ENCODE results near the gene MDH1. TPM values are rescaled to one million over a fixed set of nuclear protein-coding genes. Genes with fewer than 3 reads are reported as not detected.

MDH1 gene
- total RNA-seq, 4 donors from 2014 or later, result 134 to 229 (median 190) TPM

GRCh38 chr2:63651861-63652651, 63.3 kb downstream of the MDH1 start:
- 55 to 68% methylated on average over 4 of the region's 4 CpGs for WGBS, 2 donors (ENCODE audit: low coverage in 1 of 2)
- Histone ChIP-seq H3K36me3 (no peaks in the 10 kb centered on the region), H3K27ac (no peak overlapping the region), H3K4me3 (no peak overlapping the region), H3K27me3 (peaks cover 3% of the 10 kb centered on the region), H3K9me3 (peaks cover 0 to 9% (median 0%) of the 10 kb centered on the region in 3 donors), H3K4me1 (no peaks in the 10 kb centered on the region)
- ATAC-seq, result no peak
- TF ChIP-seq EP300 (IDR thresholded peaks at IDR 0.05) (no peak), CTCF (IDR thresholded peaks at IDR 0.05) (no peak), POLR2A (IDR thresholded peaks at IDR 0.05) (no peak), POLR2AphosphoS5 (IDR thresholded peaks at IDR 0.05) (no peak)

- Histone ChIP-seq H3K36me3 (no peaks in the 10 kb centered on the region), H3K4me1 (no peaks in the 10 kb centered on the region), H3K4me3 (no peak overlapping the region), H3K27me3 (no peaks in the 10 kb centered on the region), H3K9me3 (peaks cover 0 to 9% (median 0%) of the 10 kb centered on the region in 3 donors), H3K27ac (no peak overlapping the region)
- 75 to 80% methylated on average over 2 of the region's 2 CpGs for WGBS, 2 donors (ENCODE audit: low coverage in 1 of 2)
- no peak for TF ChIP-seq POLR2A (IDR thresholded peaks at IDR 0.05)
- no peak for TF ChIP-seq EP300 (IDR thresholded peaks at IDR 0.05)
- TF ChIP-seq CTCF (IDR thresholded peaks at IDR 0.05), result no peak
- no peak for TF ChIP-seq POLR2AphosphoS5 (IDR thresholded peaks at IDR 0.05)
- ATAC-seq, result no peak
These were observed 63.9 kb downstream of the MDH1 start for GRCh38 chr2:63652652-63652985.

GRCh38 chr2:63654959-63655358, 66.2 kb downstream of the MDH1 start:
- no peak overlapping the region for H3K27ac ChIP-seq
- no peak overlapping the region for H3K4me3 ChIP-seq
- no peaks in the 10 kb centered on the region for H3K36me3 ChIP-seq
- WGBS, 2 donors (ENCODE audit: low coverage in 1 of 2), result 57 to 100% methylated on average over 1 of the region's 1 CpG
- no peak for ATAC-seq
- H3K4me1 ChIP-seq, result no peaks in the 10 kb centered on the region
- no peak for TF ChIP-seq POLR2AphosphoS5 (IDR thresholded peaks at IDR 0.05)
- no peak for TF ChIP-seq EP300 (IDR thresholded peaks at IDR 0.05)
- no peak for TF ChIP-seq CTCF (IDR thresholded peaks at IDR 0.05)
- TF ChIP-seq POLR2A (IDR thresholded peaks at IDR 0.05), result no peak
- H3K27me3 ChIP-seq, result no peaks in the 10 kb centered on the region
- H3K9me3 ChIP-seq, result peaks cover 0 to 9% (median 0%) of the 10 kb centered on the region in 3 donors

Other genes with a start within 250 kb of the MDH1 start
- 10 to 100 TPM in 2 of 4 donors, 1 to 10 TPM in 2; 7.1 to 19.9 (median 9.6) TPM for gene WDPCP, start 486 bp upstream of the MDH1 start, total RNA-seq